B cell (primary cell): ENCODE results near the gene CGB3.
A peak's percentile ranks its signal among the peaks of the same experiment; 100 is the strongest.

Source experiments
- CTCF ChIP-seq: fragments of 200-600 bp; IDR thresholded peaks from one replicate; pipeline ENCODE4 v1.8.0; 2022; ENCODE audit warnings: antibody characterized with exemption, mild to moderate bottlenecking
- EZH2 ChIP-seq: IDR thresholded peaks from 2 replicates; pipeline ENCODE4 v1.6.1; 2012; ENCODE audit warnings: borderline replicate concordance, low read depth, mild to moderate bottlenecking, moderate library complexity, low read length; ENCODE audit not compliant: insufficient read depth, poor library complexity, severe bottlenecking

- no peak for TF ChIP-seq EZH2
- TF ChIP-seq CTCF: peak; percentile 75
Measured at GRCh38 chr19:48999481-49000325, 24.4 kb downstream of the CGB3 start.
